Stimulated activated CD4-positive, alpha-beta T cell treated with anti-CD3 and anti-CD28 coated beads, Interleukin-1b, Interleukin-23, amount 100 ng/mL, for 1 hour (primary cell): Measurements from ENCODE around the gene MEF2B.

ENCODE experiments used
- DNase-seq, 2 donors: peaks; one replicate each; pipeline ENCODE4 v3.0.0-alpha.2; 2020; ENCODE audit warnings: low read depth in 2 of 2

Gene MEF2B

GRCh38 chr19:19098703-19099632 lies 71.1 kb downstream of the MEF2B start:
- DNase-seq, result no peak

DNA sequence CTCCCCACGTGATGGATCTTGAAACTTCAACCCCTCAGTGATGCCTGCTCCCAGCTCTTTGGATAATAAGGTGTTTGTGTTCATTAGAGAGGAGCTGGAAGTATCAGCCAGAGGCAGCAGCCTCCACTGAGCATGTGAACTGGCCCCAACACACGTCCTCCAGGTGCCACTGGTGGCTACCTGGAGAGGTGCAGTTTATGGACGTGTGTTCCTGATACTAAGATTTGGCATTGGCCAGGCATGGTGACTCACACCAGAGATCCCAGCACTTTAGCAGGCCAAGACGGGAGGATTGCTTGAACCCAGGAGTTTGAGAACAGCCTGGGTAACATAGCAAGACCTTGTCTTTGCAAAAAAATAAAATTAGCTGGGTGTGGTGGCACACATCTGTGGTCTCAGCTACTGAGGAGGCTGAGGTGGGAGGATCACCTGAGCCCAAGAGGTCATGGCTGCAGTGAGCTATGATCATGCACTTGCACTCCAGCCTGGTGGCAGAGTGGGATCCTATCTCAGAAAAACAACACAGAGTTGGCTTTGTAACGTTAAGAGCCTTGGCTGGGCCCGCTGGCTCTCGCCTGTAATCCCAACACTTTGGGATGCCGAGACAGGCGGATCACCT lies 71.9 kb downstream of the MEF2B start:
- DNase-seq, result no peak

DNA sequence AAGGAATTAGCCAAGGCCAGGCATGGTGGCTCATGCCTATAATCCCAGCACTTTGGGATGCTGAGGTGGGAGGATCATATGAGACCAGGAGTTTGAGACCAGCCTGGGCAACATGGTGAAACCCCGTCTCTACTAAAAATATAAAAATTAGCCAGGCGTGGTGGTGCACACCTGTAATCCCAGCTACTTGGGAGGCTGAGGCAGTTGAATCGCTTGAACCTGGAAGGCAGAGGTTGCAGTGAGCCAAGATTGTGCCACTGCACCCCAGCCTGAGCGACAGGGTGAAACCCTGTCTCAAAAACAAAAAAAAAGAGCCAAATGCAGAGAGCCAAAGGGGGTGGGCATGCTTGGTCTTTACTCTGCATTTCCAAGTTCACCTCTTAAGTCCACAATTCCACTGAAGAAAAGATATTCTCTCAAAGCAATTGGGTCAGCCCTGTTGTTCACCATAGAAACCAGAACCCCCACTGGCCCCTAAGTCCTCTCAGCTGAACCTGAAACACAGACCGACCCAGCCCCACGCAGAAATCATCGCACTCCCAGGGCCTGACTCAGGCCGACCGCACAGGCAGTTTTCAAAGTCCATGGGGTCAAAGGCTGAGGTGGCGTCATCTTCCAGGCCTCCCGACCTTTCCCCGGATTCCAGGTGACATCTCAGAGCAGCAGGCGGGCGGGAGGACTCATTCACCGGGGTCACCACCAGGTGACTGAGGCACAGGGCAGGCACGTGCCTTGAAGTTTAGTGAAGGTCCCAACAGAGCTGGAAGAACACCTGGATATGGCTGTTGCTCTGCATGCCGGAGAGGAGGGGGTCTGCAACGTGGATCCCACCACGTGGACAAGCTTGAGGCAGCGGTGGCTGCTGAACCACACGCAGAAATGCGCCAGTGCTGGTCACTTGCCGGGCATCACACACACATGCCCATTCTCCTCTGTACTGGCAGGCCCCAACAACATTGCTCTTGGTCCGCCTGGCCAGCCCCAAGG lies 73.1 kb downstream of the MEF2B start:
- no peak for DNase-seq

DNA sequence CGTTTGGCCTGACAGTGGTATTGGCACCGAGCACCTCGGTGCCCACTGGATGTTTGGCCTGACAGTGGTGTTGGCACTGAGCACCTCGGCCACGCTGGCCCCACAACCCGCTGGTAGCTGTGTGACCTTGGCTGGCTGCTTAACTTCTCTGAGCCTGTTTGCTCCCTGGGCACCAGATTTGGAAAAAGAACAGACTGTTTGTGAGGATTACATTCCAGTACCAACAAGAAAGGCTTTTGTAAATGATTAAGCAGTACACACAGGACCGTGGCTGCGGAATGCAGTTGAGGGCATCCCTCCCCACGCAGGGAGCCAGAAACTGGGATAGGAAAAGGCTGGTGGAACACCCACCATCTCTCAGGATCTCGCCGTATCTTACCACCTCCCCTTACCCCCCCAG lies 74.4 kb downstream of the MEF2B start:
- no peak for DNase-seq
